Measurements from ENCODE around the gene SLC9A3.

GRCh38 chr5:479566-480319, 44.5 kb downstream of the SLC9A3 start:
- TF ChIP-seq USF2 (IDR thresholded peaks at IDR 0.05; ENCODE audit: borderline replicate concordance, low read depth, low read length) = no peak
- TF ChIP-seq, protein P1, sequence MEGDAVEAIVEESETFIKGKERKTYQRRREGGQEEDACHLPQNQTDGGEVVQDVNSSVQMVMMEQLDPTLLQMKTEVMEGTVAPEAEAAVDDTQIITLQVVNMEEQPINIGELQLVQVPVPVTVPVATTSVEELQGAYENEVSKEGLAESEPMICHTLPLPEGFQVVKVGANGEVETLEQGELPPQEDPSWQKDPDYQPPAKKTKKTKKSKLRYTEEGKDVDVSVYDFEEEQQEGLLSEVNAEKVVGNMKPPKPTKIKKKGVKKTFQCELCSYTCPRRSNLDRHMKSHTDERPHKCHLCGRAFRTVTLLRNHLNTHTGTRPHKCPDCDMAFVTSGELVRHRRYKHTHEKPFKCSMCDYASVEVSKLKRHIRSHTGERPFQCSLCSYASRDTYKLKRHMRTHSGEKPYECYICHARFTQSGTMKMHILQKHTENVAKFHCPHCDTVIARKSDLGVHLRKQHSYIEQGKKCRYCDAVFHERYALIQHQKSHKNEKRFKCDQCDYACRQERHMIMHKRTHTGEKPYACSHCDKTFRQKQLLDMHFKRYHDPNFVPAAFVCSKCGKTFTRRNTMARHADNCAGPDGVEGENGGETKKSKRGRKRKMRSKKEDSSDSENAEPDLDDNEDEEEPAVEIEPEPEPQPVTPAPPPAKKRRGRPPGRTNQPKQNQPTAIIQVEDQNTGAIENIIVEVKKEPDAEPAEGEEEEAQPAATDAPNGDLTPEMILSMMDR (IDR thresholded peaks at IDR 0.05) = no peak
- TF ChIP-seq YY1 (IDR thresholded peaks at IDR 0.05; ENCODE audit: low read depth) = no peak
- TF ChIP-seq, protein P2, sequence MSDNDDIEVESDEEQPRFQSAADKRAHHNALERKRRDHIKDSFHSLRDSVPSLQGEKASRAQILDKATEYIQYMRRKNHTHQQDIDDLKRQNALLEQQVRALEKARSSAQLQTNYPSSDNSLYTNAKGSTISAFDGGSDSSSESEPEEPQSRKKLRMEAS (IDR thresholded peaks at IDR 0.05; ENCODE audit: low read depth) = no peak
- TF ChIP-seq SMC3 (IDR thresholded peaks at IDR 0.05; ENCODE audit: low read depth, low read length) = no peak
- no peak for TF ChIP-seq FOXM1 (IDR thresholded peaks at IDR 0.05; ENCODE audit: low read depth)
- TF ChIP-seq, protein P3, sequence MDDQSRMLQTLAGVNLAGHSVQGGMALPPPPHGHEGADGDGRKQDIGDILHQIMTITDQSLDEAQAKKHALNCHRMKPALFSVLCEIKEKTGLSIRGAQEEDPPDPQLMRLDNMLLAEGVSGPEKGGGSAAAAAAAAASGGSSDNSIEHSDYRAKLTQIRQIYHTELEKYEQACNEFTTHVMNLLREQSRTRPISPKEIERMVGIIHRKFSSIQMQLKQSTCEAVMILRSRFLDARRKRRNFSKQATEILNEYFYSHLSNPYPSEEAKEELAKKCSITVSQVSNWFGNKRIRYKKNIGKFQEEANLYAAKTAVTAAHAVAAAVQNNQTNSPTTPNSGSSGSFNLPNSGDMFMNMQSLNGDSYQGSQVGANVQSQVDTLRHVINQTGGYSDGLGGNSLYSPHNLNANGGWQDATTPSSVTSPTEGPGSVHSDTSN (IDR thresholded peaks at IDR 0.05) = no peak
- no peak for TF ChIP-seq POLR2AphosphoS5 (IDR thresholded peaks at IDR 0.05; ENCODE audit: low read depth, low read length)
